Measurements from ENCODE around the gene CNOT8. TPM values are rescaled to one million over a fixed set of nuclear protein-coding genes. Genes with fewer than 3 reads are reported as not detected.

Gene CNOT8
- total RNA-seq, 1 experiment from 2014 or later, result 45.6 TPM

GRCh38 chr5:154811653-154812465 is 46.6 kb upstream of the CNOT8 start:
- Histone ChIP-seq H4K20me1 (ENCODE audit: control insufficient read depth, insufficient read depth, insufficient read length) (no peaks in the 10 kb centered on the region), H2BK12ac (ENCODE audit: insufficient read length, low read depth, low read length) (no peak overlapping the region), H2AFZ (ENCODE audit: low read length) (no peak overlapping the region), H3K56ac (ENCODE audit: insufficient read length, low read depth, low read length) (no peak overlapping the region), H2BK120ac (ENCODE audit: low read depth, low read length, poor library complexity, severe bottlenecking) (no peak overlapping the region), H2BK5ac (ENCODE audit: insufficient read length, low read length) (no peak overlapping the region), H3K4ac (ENCODE audit: low read depth, low read length) (no peak overlapping the region), H3K27me3 (ENCODE audit: insufficient read depth, low read length) (no peaks in the 10 kb centered on the region), H3K27ac (ENCODE audit: insufficient read length, low read depth, low read length) (no peak overlapping the region), H3K9me3 (ENCODE audit: control insufficient read depth, low read depth, low read length) (no peaks in the 10 kb centered on the region), H4K8ac (replicated peaks; ENCODE audit: insufficient read length, low read depth, low read length) (no peak overlapping the region), H2BK15ac (ENCODE audit: low read depth, low read length) (no peak overlapping the region), H4K91ac (ENCODE audit: insufficient read length, low read depth, low read length) (no peak overlapping the region), H3K23me2 (ENCODE audit: insufficient read length, low read depth, low read length, poor library complexity, severe bottlenecking) (no peaks in the 10 kb centered on the region), H3K79me1 (ENCODE audit: insufficient read depth, low read depth, low read length, poor library complexity, severe bottlenecking) (no peaks in the 10 kb centered on the region), H3K23ac (ENCODE audit: insufficient read length, low read depth, low read length) (no peak overlapping the region), H3K18ac (ENCODE audit: insufficient read length, low read depth, low read length) (no peak overlapping the region), H2AK5ac (ENCODE audit: insufficient read length, low read length) (no peak overlapping the region), H3K9ac (ENCODE audit: extremely low read depth, insufficient read length, low read length) (no peak overlapping the region), H3K14ac (ENCODE audit: insufficient read depth, low read length) (no peak overlapping the region), H3K4me2 (ENCODE audit: insufficient read depth, insufficient read length, low read length) (no peak overlapping the region), H4K5ac (ENCODE audit: insufficient read length, low read depth, low read length) (no peak overlapping the region), H3T11ph (ENCODE audit: low read length) (no peak overlapping the region), H3K79me2 (ENCODE audit: insufficient read depth, low read length) (no peaks in the 10 kb centered on the region), H3K4me1 (ENCODE audit: insufficient read depth, low read length) (no peaks in the 10 kb centered on the region), H2BK20ac (ENCODE audit: low read depth, low read length, poor library complexity, severe bottlenecking) (no peak overlapping the region)
- H3K4me1 Mint-ChIP-seq, result peaks cover 0 to 7% of the 10 kb centered on the region in 2 experiments; a peak in 3 of 4 replicates
- no peak overlapping the region for H3K4me3 Mint-ChIP-seq
- H3K9me3 Mint-ChIP-seq, result no peaks in the 10 kb centered on the region
- H3K27me3 Mint-ChIP-seq (ENCODE audit: low read depth), result peaks cover 2% of the 10 kb centered on the region; the same call in 1 of the 2 replicates
- DNase-seq, result peak; percentile 49
- no CpG with 5 or more reads among the region's 3 CpGs for WGBS (ENCODE audit: extremely low coverage, insufficient read length, low lambda C conversion rate)
- peaks cover 63 to 92% (median 90%) of the 10 kb centered on the region in 3 experiments for H3K36me3 Mint-ChIP-seq (ENCODE audit: insufficient read depth in 1 of 3, low read depth in 3 of 3)
- peak overlapping the region in 2 of 3 experiments; percentile 17 to 89; a peak in 2 of 7 replicates for H3K27ac Mint-ChIP-seq
- TF ChIP-seq, protein P1, sequence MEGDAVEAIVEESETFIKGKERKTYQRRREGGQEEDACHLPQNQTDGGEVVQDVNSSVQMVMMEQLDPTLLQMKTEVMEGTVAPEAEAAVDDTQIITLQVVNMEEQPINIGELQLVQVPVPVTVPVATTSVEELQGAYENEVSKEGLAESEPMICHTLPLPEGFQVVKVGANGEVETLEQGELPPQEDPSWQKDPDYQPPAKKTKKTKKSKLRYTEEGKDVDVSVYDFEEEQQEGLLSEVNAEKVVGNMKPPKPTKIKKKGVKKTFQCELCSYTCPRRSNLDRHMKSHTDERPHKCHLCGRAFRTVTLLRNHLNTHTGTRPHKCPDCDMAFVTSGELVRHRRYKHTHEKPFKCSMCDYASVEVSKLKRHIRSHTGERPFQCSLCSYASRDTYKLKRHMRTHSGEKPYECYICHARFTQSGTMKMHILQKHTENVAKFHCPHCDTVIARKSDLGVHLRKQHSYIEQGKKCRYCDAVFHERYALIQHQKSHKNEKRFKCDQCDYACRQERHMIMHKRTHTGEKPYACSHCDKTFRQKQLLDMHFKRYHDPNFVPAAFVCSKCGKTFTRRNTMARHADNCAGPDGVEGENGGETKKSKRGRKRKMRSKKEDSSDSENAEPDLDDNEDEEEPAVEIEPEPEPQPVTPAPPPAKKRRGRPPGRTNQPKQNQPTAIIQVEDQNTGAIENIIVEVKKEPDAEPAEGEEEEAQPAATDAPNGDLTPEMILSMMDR (conservative IDR thresholded peaks at IDR 0.05), result peak; percentile 90
